NCI-H1694 (cell line): ENCODE data around the gene PDXK.

Experiments used
- DNase-seq: peaks from one replicate; lab custom pipeline; 2025; lab: John Stamatoyannopoulos, UW

Gene PDXK

DNA sequence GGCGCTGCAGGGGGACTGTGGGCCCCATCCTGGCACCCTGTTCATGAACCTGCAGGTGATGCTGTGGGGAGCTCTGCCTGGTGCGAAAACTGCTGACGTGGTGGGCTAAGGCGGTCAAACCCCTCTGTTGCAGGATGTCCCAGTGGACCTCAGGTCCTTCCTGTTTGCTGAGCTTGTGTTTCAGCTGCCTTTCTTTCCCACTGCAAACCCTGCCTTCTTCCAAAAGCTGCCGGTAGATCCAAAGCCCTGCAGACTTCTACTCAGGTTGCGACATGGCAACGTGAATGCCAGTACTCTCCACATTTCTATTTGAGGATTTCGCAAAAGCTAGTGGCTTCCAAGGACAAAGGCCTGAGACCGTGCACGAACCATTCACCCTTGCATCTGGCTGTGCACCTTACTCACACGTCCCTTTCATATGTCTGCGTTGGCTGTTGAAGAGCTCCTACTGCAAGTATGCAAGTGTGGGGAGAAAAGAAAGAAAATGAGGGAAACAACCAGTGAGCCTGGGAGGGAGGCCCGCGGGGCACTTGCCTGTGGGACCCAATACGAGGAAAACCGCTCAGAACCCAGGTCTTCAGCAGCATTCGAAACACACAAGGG lies 64.3 kb downstream of the PDXK start:
- DNase-seq, result no peak

DNA sequence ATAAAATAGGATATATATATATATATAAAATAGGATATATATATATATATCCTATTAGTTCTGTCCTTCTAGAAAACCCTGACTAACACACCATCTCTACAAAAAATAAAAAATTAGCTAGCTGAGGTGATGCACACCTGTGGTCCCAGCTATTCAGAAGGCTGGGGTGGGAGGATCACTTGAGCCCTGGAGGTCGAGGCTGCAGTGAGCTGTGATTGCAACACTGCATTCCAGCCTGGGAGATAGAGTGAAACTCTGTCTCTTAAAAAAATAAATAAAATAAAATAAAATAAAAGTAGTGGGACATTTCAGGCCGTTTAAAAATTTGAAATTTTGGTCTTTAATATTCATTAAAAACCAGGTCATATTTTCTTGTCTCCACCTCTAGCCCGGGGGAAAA lies 66.2 kb downstream of the PDXK start:
- DNase-seq, result no peak

DNA sequence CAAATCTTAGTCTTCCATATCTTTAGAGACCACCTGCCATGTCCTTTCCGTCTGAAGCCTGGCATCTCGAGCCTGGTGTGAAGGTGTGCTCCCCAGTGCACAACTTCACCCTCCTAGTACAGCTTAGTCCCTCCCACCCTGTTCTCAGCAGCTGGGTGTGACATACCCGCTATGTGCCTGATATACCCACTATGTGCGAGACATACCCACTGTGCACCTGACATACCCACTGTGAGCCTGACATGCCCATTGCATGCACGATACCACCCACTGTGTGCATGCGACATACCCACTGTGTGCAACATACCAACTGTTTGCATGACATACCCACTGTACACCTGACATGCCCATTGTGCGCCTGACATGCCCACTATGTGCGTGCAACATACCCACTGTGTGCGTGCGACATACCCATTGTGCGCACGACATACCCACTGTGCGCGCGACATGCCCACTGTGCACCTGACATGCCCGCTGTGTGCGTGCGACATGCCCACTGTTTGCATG lies 67.4 kb downstream of the PDXK start:
- DNase-seq, result no peak

DNA sequence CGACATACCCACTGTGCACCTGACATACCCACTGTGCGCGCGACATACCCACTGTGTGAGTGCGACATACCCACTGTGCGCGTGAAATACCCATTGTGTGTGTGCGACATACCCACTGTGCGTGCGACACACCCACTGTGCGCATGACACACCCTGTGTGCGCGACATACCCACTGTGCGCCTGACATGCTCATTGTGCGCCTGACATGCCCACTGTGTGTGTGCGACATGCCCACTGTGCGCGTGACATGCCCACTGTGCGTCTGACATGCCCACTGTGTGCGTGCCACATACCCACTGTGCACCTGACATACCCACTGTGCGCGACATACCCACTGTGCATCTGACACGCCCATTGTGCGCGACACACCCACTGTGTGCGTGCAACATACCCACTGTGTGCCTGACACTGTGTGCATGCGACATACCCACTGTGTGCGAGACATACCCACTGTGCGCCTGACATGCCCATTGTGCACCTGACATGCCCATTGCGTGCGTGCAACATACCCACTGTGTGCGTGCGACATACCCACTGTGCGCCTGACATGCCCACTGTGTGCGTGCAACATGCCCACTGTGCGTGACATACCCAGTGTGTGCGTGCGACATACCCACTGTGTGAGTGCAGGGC lies 68.0 kb downstream of the PDXK start:
- no peak for DNase-seq

DNA sequence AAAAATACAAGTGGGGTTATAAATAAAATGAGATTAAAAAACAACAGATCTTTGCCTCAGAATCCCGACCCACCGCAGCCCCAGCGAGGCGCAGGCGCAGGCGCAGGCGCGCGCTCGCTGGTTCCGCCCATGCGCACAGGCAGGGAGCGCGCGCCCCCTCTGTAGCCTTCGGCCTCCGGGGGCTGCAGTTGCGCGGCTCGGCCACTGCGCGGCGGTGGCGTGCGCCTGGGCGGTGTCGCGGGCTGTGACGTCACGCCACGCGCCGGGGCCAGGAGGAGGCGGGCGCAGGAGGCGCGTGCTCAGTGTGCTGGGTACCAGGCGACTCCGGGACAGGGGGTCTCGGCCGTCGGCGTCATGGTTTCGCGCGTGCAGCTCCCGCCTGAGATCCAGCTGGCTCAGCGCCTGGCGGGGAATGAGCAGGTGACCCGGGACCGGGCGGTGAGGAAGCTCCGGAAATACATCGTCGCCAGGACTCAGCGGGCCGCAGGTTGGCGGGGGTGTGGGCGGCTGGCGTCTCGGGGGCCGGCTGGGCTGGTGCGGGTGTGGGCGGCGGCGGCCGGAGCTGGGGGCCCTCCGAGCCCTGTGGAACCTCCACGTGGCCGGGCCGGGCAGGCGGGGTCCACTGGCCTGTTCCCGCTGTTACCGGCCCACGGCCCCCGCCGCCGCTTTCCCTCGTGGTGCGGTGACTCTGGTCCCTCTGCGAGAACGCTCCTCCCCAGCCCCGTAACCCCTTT lies 70.5 kb downstream of the PDXK start, which contains the start of gene RRP1:
TSS of gene RRP1 (plus strand) at position 302 of the 734 bp plus-strand sequence. CDS start at position 355, 53 bp downstream.
- DNase-seq, result peak; percentile 71

DNA sequence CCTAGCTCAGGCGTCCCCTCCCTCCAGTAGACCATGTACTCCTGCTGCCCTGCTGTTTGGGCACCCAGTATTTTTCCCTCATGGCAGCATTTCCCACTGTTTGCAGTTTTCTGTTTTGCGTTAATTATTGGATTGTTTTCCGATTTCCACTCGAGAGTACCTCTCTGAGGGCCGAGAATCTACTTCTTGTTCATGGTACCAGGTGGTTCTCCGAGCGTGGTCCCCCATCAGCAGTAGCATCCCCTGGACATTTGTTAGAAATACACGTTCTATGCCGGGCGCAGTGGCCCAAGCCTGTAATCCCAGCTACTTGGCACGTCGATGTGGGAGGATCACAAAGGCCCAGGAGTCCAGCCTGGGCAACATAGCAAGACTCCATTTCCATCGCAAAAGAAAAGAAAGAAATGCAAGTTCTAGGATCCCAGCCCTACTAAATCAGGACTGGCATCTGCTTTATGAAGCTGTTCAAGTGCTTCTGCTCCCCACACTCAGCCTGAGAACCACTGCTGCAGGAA lies 71.1 kb downstream of the PDXK start:
- DNase-seq, result no peak

DNA sequence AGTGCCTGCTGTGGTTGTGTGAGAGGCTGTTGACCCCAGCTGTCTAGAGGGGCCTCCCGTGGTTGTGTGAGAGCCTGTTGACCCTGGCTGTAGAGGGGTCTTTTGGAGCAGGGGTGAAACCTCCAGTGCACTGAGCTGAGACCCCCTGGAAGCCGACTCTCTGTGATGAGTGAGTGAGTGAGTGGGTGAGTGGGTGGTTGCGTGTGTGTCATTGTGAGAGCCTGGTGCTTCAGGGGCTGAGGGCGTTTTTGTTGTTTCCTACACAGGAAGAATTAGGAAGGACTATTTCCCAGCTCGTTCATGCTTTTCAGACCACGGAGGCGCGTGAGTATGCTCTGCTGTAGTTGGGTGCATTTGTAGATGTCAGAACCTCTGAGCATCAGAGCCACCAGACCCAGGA lies 73.5 kb downstream of the PDXK start:
- DNase-seq, result no peak

DNA sequence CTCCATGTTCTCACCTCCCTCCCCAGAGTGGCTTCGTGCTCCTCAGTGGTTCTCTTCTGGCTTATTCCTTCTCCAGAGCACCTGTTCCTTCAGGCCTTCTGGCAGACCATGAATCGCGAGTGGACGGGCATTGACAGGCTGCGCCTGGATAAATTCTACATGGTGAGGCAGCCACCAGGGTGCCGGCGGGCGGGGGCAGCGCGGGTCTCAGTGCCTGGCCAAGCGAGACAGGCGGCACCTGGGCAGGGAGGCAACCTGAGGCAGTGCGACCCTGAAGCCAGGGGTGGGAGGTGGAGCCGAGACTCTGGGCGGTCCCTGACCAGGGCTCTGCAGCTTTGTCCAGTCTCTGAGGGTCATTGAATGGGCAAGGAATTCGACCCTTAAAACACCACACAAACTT lies 74.3 kb downstream of the PDXK start:
- no peak for DNase-seq

DNA sequence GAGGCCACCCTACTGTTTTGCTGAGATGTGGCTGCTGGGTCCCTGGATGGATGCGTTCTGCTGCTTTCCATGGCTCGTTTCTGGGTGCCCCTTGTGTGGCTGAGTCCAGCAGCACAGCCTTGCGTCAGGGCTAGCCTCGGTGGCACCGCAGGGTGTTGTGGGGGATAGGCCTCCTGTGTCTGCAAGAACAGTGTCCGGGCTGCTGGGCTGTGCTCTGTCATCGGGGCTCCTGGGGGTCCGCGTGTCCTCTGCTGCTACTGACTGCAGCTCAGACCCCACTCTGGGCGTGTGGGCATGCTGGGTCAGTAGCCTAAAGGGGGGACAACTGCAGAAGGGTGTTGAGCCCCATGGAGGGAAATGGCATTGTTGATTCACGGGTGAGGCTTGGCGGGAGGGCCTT lies 75.4 kb downstream of the PDXK start:
- DNase-seq, result no peak

DNA sequence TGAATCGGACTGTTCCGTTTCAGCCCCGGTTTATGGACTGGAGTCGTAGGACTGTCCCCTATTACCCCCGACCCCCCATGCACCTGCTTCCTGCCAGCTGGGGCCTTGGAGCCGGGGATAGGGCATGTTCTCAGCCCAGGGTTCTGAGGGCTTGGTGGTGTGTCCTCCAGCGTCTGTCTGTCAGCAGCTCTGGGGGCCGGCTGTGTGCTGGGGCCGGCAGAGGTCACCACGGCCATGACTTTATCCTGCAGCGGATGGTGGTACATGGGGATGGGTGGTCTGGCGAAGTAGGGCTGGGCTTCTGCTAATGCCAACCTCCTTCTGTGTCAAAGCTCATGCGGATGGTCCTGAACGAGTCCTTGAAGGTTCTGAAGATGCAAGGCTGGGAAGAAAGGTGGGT lies 75.9 kb downstream of the PDXK start:
- no peak for DNase-seq

DNA sequence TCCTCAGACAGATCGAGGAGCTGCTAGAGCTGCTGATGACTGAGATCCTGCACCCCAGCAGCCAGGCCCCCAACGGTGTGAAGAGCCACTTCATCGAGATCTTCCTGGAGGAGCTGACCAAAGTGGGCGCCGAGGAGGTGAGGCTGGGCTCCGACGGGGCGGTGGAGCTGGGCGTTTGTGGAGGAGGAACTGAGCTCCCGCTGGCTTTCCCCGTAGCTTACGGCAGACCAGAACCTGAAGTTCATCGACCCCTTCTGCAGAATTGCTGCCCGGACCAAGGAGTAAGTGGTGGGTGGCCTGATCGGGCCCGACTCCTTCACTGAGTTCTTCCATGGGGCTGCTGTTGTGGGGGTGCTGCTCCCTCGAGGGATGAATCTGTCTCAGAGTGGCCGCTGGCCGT lies 78.5 kb downstream of the PDXK start:
- no peak for DNase-seq

DNA sequence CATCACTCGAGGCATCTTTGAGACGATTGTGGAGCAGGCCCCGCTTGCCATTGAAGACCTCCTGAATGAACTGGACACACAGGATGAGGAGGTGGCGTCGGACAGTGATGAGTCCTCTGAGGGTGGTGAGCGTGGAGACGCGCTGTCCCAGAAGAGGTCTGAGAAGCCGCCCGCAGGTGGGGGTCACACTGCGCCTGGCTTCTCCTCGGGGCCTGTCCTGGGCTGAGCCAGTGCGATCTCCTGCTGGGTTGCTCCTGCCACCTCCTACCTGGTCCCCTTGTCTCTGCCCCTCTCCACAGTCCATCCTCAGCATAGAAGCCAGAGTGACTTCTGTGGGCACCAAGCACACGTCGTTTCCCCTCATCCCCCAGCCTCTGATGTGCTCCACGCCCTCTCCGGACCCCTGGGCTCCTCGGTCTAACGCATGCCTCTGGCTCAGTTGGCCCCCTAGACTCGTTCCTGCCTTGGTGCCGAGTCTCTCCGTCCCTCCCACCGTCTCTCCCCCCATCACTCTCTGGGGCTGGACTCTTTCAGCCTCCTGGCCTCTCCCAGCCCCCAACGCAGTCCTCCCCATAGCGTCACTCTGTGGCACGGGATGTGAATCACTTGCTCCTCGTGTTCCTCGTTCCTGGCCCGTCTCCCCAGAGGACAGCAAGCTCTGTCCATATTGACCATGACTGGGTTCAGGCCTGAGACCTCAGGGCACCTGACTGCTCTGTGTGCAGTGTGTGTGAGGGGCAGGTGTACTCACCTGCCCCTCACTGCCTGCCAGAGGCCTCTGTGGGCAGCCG lies 79.2 kb downstream of the PDXK start:
- DNase-seq, result no peak

DNA sequence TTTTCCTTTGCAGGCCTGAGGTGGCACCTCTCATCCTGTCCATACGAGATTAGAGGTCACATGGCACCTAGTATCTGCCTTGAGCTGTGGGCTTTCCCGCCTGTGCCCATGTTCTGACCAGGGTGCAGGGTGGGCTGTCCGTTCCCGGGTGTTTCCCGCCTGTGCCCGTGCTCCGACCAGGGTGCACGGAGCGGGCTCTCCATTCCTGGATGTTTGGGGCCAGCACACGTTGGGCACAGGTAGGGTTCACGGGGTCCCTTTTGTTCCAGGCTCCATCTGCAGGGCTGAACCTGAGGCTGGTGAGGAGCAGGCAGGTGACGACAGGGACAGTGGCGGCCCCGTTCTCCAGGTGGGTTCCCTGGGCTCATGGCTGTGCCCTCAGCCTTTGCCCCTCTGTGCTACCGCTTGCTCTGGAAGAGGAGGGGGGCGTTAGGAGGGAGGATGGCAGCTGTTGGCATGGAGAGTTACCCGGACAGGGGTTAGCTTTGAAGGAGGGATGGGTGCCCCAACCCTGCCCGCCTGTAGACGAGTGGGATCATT lies 80.4 kb downstream of the PDXK start:
- DNase-seq, result no peak

DNA sequence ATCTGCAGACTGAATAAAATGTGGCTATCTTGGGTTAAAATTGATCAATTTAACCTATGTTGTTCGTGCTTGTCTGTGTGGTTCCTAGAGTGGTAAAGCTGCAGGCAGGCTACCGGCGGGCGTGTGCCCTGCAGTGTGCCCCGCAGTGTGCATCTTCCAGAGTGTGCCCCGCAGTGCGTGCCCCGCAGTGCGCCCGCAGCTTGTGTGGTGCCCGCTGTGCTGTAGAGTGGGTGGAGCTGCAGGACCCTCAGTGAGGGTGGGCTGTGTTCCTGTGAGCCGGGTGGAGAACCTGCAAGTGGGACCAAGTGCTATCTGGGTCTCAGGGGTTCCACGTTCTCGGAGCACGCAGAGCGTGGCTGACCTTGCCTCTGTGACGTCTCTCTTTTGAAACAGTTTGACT lies 81.2 kb downstream of the PDXK start:
- no peak for DNase-seq

DNA sequence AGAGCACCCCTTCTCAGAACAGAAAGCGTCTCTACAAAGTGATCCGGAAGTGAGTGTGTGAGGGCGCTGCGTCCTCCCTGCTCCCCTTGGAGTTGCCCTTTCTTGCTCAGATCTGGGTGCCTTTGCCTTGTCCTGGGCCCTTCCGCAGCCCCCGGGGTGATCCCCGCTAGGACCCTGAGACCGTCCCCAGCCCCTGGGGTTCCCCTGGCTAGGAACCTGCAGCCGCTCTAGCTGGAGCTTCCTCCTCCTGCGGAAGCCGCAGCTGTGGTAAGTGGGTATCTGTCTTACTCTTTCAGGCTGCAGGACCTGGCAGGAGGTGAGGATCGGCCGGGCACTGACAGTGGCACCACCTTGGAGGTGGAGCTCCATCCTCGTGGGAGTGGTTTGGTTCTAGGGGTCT lies 81.6 kb downstream of the PDXK start:
- DNase-seq, result no peak

DNA sequence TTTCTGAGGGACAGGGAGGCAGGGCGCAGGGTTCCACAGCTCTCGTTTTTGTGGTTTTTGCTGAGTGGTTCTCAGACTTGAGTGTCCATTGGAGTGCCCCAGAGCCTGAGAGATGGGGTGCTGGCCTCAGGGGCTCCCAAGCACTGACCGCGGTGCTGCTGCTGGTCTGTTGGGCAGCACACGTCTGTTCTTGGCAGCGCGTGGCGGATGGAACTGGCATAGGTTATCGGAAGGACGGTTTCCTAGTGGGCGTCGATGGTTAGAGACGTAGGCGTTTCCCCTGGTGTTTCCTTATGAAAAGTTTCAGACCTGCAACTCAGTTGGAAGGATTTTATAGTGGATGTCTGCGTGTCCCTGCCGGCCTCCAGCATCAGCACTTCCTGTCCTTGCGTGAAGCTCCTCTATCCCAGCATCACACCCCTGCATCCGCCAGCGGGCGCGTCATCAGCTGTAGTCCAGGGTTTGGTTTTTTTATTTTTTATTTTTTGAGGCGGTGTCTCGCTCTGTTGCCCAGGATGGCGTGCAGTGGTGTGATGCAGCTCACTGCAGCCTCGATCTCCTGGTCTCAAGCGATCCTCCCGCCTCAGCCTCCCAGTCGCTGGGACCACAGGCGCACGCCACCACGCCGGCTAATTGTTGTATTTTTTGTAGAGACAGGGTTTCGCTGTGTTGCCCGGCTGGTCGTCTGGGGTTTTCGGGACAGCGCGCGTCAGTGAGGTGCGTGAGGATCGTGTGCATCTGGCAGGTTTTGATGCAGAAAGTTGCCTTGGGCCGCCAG lies 82.3 kb downstream of the PDXK start:
- no peak for DNase-seq

DNA sequence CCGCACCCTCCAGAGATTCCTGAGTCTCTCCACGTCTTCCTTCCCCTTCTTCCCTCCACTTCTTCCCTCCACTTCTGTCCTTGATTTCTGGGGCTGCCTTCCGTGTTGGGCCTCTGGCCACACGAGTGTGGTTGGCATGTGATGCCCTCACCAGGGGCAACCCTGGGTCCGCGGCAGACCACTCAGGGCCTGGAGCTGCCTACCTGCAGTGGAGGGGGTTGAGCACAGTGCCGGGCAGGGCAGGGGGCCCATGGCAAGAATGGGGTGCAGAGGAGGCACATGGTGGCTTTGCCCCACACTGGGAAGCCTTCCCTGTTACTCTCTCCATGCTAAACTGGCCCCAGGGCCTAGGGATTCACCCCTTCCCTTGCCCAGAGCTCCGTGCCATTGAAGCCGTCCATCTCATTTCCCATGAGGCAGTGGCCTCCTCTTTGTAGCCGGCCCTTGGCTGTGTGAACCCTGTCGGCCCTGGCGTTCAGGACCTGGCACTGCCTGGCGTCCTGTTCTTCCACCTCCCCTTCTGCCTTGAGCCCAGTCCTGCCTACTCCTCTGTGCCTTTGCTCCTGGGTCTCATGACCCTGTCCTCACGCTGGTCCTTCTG lies 83.9 kb downstream of the PDXK start:
- DNase-seq, result no peak

DNA sequence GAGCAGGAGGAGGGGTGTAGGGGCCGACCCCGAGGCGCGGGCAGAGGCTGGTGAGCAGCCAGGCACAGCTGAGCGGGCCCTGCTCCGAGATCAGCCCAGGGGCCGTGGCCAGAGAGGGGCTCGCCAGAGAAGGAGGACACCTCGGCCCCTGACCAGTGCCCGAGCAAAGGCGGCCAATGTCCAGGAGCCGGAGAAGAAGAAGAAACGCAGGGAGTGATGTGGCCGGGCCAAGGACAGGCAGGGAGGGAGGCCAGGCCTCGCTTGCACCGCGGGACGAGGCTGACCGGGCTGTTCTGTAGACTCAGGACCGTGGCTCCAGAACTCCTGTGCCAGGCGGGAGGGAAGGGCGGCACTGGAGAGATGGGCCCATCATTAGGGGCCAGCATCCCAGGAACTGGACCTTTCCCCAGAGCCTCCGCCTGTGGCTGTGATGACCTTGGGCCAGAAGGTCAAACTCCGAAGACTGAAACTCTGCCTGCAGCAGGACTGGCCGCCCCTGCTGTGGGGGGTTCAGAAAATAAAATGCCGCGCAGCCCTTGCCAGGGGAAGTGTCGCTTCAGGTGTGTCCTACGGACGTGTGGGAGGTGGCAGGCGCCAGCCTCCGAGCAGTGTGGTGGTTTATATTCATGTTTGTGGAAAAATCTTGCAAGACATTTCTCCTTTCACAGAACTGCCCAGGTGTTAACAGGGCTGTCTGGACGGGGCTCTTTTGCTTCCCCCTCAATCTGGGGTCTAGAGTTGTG lies 84.8 kb downstream of the PDXK start:
- DNase-seq, result no peak

DNA sequence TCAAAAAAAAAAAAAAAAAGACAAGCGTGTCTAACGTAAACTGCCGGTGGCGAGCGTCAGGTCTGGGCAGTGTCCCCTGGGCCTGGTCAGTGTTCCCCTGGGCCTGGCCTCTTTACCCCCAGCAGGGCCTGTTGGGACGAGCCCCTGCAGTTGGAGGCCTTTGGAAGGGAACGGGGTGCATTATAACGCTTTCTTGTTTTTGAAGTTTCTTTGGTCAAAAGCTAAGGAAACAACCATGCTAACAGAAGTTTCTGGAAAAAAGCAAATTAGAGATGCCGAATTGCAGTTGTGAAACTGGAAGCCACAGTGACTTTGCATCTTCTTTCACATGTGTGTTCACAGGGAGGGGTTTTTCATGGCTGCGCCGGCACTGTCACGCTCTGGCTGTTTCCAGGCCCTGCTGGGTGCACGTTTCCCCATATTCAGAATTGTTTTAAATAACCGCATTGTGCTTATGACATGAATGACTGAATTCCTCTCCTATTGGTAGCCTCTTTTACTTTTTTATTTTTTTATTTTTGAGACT lies 86.4 kb downstream of the PDXK start:
- no peak for DNase-seq
